Liver (tissue), 9 donors: Measurements from ENCODE around the gene GAS7. TPM values are rescaled to one million over a fixed set of nuclear protein-coding genes. Genes with fewer than 3 reads are reported as not detected.

Source experiments
- DNase-seq: peaks from one replicate; pipeline ENCODE4 v3.0.0-alpha.2; 2017; ENCODE audit warnings: low spot score
- H3K27ac ChIP-seq, 2 donors: one replicate each; pipeline ENCODE4 v1.7.0; 2013; ENCODE audit warnings: inconsistent platforms in 2 of 2, low read length in 2 of 2, control low read depth in 1 of 2, low read depth in 1 of 2, mild to moderate bottlenecking in 1 of 2
- H3K27me3 ChIP-seq, 4 donors: one replicate each; pipeline versions ENCODE4 v1.6.1 to v1.7.0; 2013; ENCODE audit warnings: low read length in 3 of 4, inconsistent platforms in 1 of 4, mild to moderate bottlenecking in 1 of 4, moderate library complexity in 1 of 4; ENCODE audit not compliant: control insufficient read depth in 4 of 4, insufficient read depth in 4 of 4
- H3K36me3 ChIP-seq, 4 donors: one replicate each; pipeline versions ENCODE4 v1.6.1 to v1.7.0; 2013; ENCODE audit warnings: low read length in 3 of 4, mild to moderate bottlenecking in 3 of 4, low read depth in 1 of 4, moderate library complexity in 1 of 4; ENCODE audit not compliant: control insufficient read depth in 4 of 4, insufficient read depth in 3 of 4
- H3K4me1 ChIP-seq, 4 donors: one replicate each; pipeline versions ENCODE4 v1.6.1 to v1.7.0; 2013; ENCODE audit warnings: low read length in 3 of 4, mild to moderate bottlenecking in 3 of 4, moderate library complexity in 1 of 4; ENCODE audit not compliant: control insufficient read depth in 4 of 4, insufficient read depth in 4 of 4
- H3K4me3 ChIP-seq, 3 donors: one replicate each; pipeline versions ENCODE4 v1.6.1 to v1.7.0; 2013; ENCODE audit warnings: low read length in 3 of 3, control low read depth in 1 of 3, low read depth in 1 of 3, mild to moderate bottlenecking in 1 of 3
- H3K9ac ChIP-seq, 2 donors: one replicate each; pipeline ENCODE4 v1.7.0; 2013; ENCODE audit warnings: low read length in 2 of 2, mild to moderate bottlenecking in 2 of 2, moderate library complexity in 2 of 2, control low read depth in 1 of 2, low read depth in 1 of 2
- H3K9me3 ChIP-seq, 4 donors: one replicate each; pipeline versions ENCODE4 v1.6.1 to v1.7.0; 2013; ENCODE audit warnings: low read length in 3 of 4; ENCODE audit not compliant: control insufficient read depth in 4 of 4
- ATF3 ChIP-seq: IDR thresholded peaks from 2 replicates; pipeline ENCODE4 v1.6.1; 2016; ENCODE audit warnings: antibody characterized with exemption
- EGR1 ChIP-seq, 2 donors: IDR thresholded peaks; 2 replicates each; pipeline ENCODE4 v1.6.1; 2016 to 2018; ENCODE audit warnings: antibody characterized with exemption in 2 of 2, low read depth in 2 of 2
- FOXA1 ChIP-seq: IDR thresholded peaks from 2 replicates; pipeline ENCODE4 v1.6.1; 2016; ENCODE audit warnings: antibody characterized with exemption
- FOXA2 ChIP-seq: IDR thresholded peaks from 2 replicates; pipeline ENCODE4 v1.6.1; 2016; ENCODE audit warnings: antibody characterized with exemption
- GABPA ChIP-seq, 2 donors: IDR thresholded peaks in 1 of 2; conservative IDR thresholded peaks in 1 of 2; 2 replicates each; pipeline ENCODE4 v1.6.1; 2016; ENCODE audit warnings: antibody characterized with exemption in 2 of 2, mild to moderate bottlenecking in 1 of 2, moderate library complexity in 1 of 2
- JUND ChIP-seq, 2 donors: IDR thresholded peaks; 2 replicates each; pipeline ENCODE4 v1.6.1; 2016; ENCODE audit warnings: antibody characterized with exemption in 2 of 2
- MAX ChIP-seq: IDR thresholded peaks from 2 replicates; pipeline ENCODE4 v1.6.1; 2016; ENCODE audit warnings: antibody characterized with exemption
- NR2F2 ChIP-seq: IDR thresholded peaks from 2 replicates; pipeline ENCODE4 v1.6.1; 2016; ENCODE audit warnings: antibody characterized with exemption
- RAD21 ChIP-seq, 2 donors: IDR thresholded peaks; 2 replicates each; pipeline ENCODE4 v1.6.1; 2016; ENCODE audit warnings: antibody characterized with exemption in 2 of 2, mild to moderate bottlenecking in 2 of 2
- RXRA ChIP-seq, 2 donors: IDR thresholded peaks; 2 replicates each; pipeline ENCODE4 v1.6.1; 2017 to 2018; ENCODE audit warnings: antibody characterized with exemption in 2 of 2, mild to moderate bottlenecking in 1 of 2
- TAF1 ChIP-seq: conservative IDR thresholded peaks from 2 replicates; pipeline ENCODE4 v1.6.1; 2016; ENCODE audit warnings: antibody characterized with exemption, mild to moderate bottlenecking
- YY1 ChIP-seq: IDR thresholded peaks from 2 replicates; pipeline ENCODE4 v1.6.1; 2016; ENCODE audit warnings: antibody characterized with exemption, mild to moderate bottlenecking
- WGBS: extraction: QIAGEN DNeasy Blood & Tissue Kit; methylation state at CpG from one replicate; pipeline ENCODE4 v1.1.7; 2013; 5-methylcytosine and 5-hydroxymethylcytosine counted together
- polyA plus RNA-seq, 2 donors: library from polyadenylated mRNA; stranded (reverse) in 1 of 2; unstranded in 1 of 2; fragments of 200-250 nt in 1 of 2; fragments of >200 nt in 1 of 2; fragmentation: Nextera tagmentation in 1 of 2; extraction: Ambion mirVana in 1 of 2; gene quantifications; one replicate each; pipeline versions ENCODE4 v1.2.1 to v1.2.3, GENCODE V29; 2013 to 2015
- total RNA-seq, 2 donors: library from RNA; depleted of rRNA; stranded (reverse); fragments of >200 nt; gene quantifications; one replicate each; pipeline ENCODE4 v1.2.3, GENCODE V29; 2014
- TF ChIP-seq, protein P1 (sequence below): IDR thresholded peaks from 2 replicates; pipeline ENCODE4 v1.6.1; 2016; ENCODE audit warnings: antibody characterized with exemption, mild to moderate bottlenecking
- donor health status: healthy.
- donor health status: healthy.
- donor health status: healthy.
- donor health status: healthy.
- donor health status: healthy.

The GAS7 gene
- total and polyA plus RNA-seq, 4 donors = 0.79 to 6.1 (median 2.5) TPM

DNA sequence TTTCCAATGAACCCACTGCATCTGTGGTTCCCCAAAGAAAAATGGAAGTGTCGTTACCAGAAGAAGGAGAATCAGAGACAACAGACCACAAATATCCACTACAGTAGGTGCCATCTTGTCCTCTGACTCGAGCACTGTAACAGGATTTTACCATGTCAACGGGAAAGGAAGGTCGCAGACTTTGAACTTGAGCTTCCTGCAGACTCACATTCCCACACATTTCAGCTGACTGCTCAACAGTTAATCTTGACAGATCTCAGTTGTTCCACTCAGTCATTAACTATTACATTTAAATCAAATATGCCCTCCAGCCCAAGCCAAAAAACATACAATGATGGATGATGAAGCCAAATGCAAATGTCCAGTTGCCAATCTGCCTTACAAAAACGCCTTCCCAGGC is 37.0 kb downstream of the GAS7 start:
- H3K27ac ChIP-seq = no peak overlapping the region
- H3K27me3 ChIP-seq = no peaks in the 10 kb centered on the region
- H3K36me3 ChIP-seq = no peaks in the 10 kb centered on the region
- no peak overlapping the region for H3K9ac ChIP-seq
- H3K4me3 ChIP-seq = no peak overlapping the region
- H3K9me3 ChIP-seq = peaks cover 0 to 2% (median 0%) of the 10 kb centered on the region in 4 donors
- DNase-seq = no peak
- TF ChIP-seq NR2F2 (peak; percentile 83), RAD21 (IDR thresholded peaks at IDR 0.05) (no peak)
- WGBS = 69% methylated on average over 5 of the region's 5 CpGs
- H3K4me1 ChIP-seq = peaks cover 0 to 1% (median 0%) of the 10 kb centered on the region in 4 donors

GRCh38 chr17:10156948-10157607 is 41.3 kb downstream of the GAS7 start:
- no peak for DNase-seq
- 49% methylated on average over 11 of the region's 11 CpGs for WGBS
- TF ChIP-seq TAF1 (no peak), YY1 (peak; percentile 17), MAX (no peak)
- TF ChIP-seq, protein P1, sequence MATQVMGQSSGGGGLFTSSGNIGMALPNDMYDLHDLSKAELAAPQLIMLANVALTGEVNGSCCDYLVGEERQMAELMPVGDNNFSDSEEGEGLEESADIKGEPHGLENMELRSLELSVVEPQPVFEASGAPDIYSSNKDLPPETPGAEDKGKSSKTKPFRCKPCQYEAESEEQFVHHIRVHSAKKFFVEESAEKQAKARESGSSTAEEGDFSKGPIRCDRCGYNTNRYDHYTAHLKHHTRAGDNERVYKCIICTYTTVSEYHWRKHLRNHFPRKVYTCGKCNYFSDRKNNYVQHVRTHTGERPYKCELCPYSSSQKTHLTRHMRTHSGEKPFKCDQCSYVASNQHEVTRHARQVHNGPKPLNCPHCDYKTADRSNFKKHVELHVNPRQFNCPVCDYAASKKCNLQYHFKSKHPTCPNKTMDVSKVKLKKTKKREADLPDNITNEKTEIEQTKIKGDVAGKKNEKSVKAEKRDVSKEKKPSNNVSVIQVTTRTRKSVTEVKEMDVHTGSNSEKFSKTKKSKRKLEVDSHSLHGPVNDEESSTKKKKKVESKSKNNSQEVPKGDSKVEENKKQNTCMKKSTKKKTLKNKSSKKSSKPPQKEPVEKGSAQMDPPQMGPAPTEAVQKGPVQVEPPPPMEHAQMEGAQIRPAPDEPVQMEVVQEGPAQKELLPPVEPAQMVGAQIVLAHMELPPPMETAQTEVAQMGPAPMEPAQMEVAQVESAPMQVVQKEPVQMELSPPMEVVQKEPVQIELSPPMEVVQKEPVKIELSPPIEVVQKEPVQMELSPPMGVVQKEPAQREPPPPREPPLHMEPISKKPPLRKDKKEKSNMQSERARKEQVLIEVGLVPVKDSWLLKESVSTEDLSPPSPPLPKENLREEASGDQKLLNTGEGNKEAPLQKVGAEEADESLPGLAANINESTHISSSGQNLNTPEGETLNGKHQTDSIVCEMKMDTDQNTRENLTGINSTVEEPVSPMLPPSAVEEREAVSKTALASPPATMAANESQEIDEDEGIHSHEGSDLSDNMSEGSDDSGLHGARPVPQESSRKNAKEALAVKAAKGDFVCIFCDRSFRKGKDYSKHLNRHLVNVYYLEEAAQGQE = no peak
- no peak overlapping the region for H3K4me3 ChIP-seq
- no peaks in the 10 kb centered on the region for H3K36me3 ChIP-seq
- H3K9ac ChIP-seq = no peak overlapping the region
- peaks cover 0 to 1% (median 0%) of the 10 kb centered on the region in 4 donors for H3K4me1 ChIP-seq
- H3K27me3 ChIP-seq = no peaks in the 10 kb centered on the region
- peaks cover 0 to 2% (median 0%) of the 10 kb centered on the region in 4 donors for H3K9me3 ChIP-seq
- H3K27ac ChIP-seq = peak overlapping the region; percentile 28 to 30

- Histone ChIP-seq H3K4me1 (peaks cover 0 to 1% (median 0%) of the 10 kb centered on the region in 4 donors), H3K9ac (no peak overlapping the region)
Measured at GRCh38 chr17:10156599-10156947, 41.8 kb downstream of the GAS7 start.

GRCh38 chr17:10156077-10156435 is 42.4 kb downstream of the GAS7 start:
- Histone ChIP-seq H3K36me3 (no peaks in the 10 kb centered on the region), H3K9ac (no peak overlapping the region), H3K4me1 (peaks cover 0 to 1% (median 0%) of the 10 kb centered on the region in 4 donors), H3K27me3 (no peaks in the 10 kb centered on the region), H3K4me3 (no peak overlapping the region), H3K9me3 (peaks cover 0 to 2% (median 0%) of the 10 kb centered on the region in 4 donors), H3K27ac (peak overlapping the region in 1 of 2 donors; percentile 33)
- WGBS = 74% methylated on average over 4 of the region's 4 CpGs
- TF ChIP-seq FOXA1 (no peak), YY1 (no peak), GABPA (IDR thresholded peaks at IDR 0.05 in 1 of 2, conservative IDR thresholded peaks at IDR 0.05 in 1 of 2) (no peak), EGR1 (IDR thresholded peaks at IDR 0.05; ENCODE audit: low read depth in 2 of 2) (no peak), FOXA2 (no peak), RXRA (IDR thresholded peaks at IDR 0.05) (no peak), ATF3 (no peak), JUND (IDR thresholded peaks at IDR 0.05) (no peak), MAX (no peak)
- DNase-seq = no peak

More at GRCh38 chr17:10156599-10156947, 41.8 kb downstream of the GAS7 start:
- H3K27ac ChIP-seq = peak overlapping the region; percentile 28 to 33
- H3K36me3 ChIP-seq = no peaks in the 10 kb centered on the region
- H3K4me3 ChIP-seq = no peak overlapping the region
- 68% methylated on average over 4 of the region's 4 CpGs for whole genome bisulfite sequencing
- no peak for TF ChIP-seq TAF1
- no peaks in the 10 kb centered on the region for H3K27me3 ChIP-seq
- no peak for DNase-seq
- H3K9me3 ChIP-seq = peaks cover 0 to 2% (median 0%) of the 10 kb centered on the region in 4 donors
